ENCODE measurements around the gene TNS2. TPM values are rescaled to one million over a fixed set of nuclear protein-coding genes. Genes with fewer than 3 reads are reported as not detected.

Gene TNS2
- total RNA-seq, 1 donor from 2014 or later = 116 TPM

GRCh38 chr12:53101266-53101665 lies 51.4 kb downstream of the TNS2 start:
- H3K9me3 Mint-ChIP-seq (ENCODE audit: unreplicated experiment) = no peaks in the 10 kb centered on the region
- TF ChIP-seq CTCF (IDR thresholded peaks at IDR 0.05) = no peak
- no peaks in the 10 kb centered on the region for H3K27me3 Mint-ChIP-seq (ENCODE audit: unreplicated experiment)
- no peak overlapping the region for H3K4me3 Mint-ChIP-seq (ENCODE audit: unreplicated experiment)
- H3K36me3 Mint-ChIP-seq (ENCODE audit: unreplicated experiment) = peaks cover 4% of the 10 kb centered on the region
- no peak for DNase-seq (ENCODE audit: extremely low spot score, unreplicated experiment)
- no peak overlapping the region for H3K27ac Mint-ChIP-seq (ENCODE audit: unreplicated experiment)
- peaks cover 30% of the 10 kb centered on the region for H3K4me1 Mint-ChIP-seq (ENCODE audit: unreplicated experiment)

- H3K4me1 Mint-ChIP-seq (ENCODE audit: unreplicated experiment) = peaks cover 21% of the 10 kb centered on the region
- H3K27me3 Mint-ChIP-seq (ENCODE audit: unreplicated experiment) = peaks cover 2% of the 10 kb centered on the region
- no peak overlapping the region for H3K27ac Mint-ChIP-seq (ENCODE audit: unreplicated experiment)
These were observed 52.3 kb downstream of the TNS2 start for GRCh38 chr12:53101931-53102781.

GRCh38 chr12:53102883-53103807 lies 53.3 kb downstream of the TNS2 start, which contains the start of gene SOAT2:
Gene SOAT2 (plus strand): TSS chr12:53103486. CDS start chr12:53103578, 92 bp downstream.
- no peak for TF ChIP-seq CTCF (IDR thresholded peaks at IDR 0.05)
- Mint-ChIP-seq H3K36me3 (ENCODE audit: unreplicated experiment) (peaks cover 4% of the 10 kb centered on the region), H3K27me3 (ENCODE audit: unreplicated experiment) (peaks cover 4% of the 10 kb centered on the region), H3K4me1 (ENCODE audit: unreplicated experiment) (peaks cover 15% of the 10 kb centered on the region), H3K27ac (ENCODE audit: unreplicated experiment) (no peak within 1 kb of the TSS), H3K4me3 (ENCODE audit: unreplicated experiment) (no peak within 1 kb of the TSS), H3K9me3 (ENCODE audit: unreplicated experiment) (no peaks in the 10 kb centered on the region)
- DNase-seq (ENCODE audit: extremely low spot score, unreplicated experiment) = peak; percentile 81

More at GRCh38 chr12:53101931-53102781, 52.3 kb downstream of the TNS2 start:
- H3K9me3 Mint-ChIP-seq (ENCODE audit: unreplicated experiment) = no peaks in the 10 kb centered on the region
- peaks cover 4% of the 10 kb centered on the region for H3K36me3 Mint-ChIP-seq (ENCODE audit: unreplicated experiment)
- no peak for TF ChIP-seq CTCF (IDR thresholded peaks at IDR 0.05)
- no peak overlapping the region for H3K4me3 Mint-ChIP-seq (ENCODE audit: unreplicated experiment)
- DNase-seq (ENCODE audit: extremely low spot score, unreplicated experiment) = peak; percentile 6

- no peak for TF ChIP-seq CTCF (IDR thresholded peaks at IDR 0.05)
- DNase-seq (ENCODE audit: extremely low spot score, unreplicated experiment) = peak; percentile 32
- Mint-ChIP-seq H3K9me3 (ENCODE audit: unreplicated experiment) (no peaks in the 10 kb centered on the region), H3K27ac (ENCODE audit: unreplicated experiment) (no peak overlapping the region), H3K4me1 (ENCODE audit: unreplicated experiment) (peaks cover 8% of the 10 kb centered on the region), H3K36me3 (ENCODE audit: unreplicated experiment) (peaks cover 4% of the 10 kb centered on the region), H3K27me3 (ENCODE audit: unreplicated experiment) (peaks cover 4% of the 10 kb centered on the region), H3K4me3 (ENCODE audit: unreplicated experiment) (no peak overlapping the region)
These were observed 54.0 kb downstream of the TNS2 start for GRCh38 chr12:53103860-53104305.
